Astrocyte (in vitro differentiated cells and primary cell): Measurements from ENCODE around the gene THEM5.

Source experiments
- CTCF ChIP-seq: IDR thresholded peaks from 2 replicates; pipeline ENCODE4 v1.5.1; 2011; ENCODE audit warnings: low read depth, mild to moderate bottlenecking, inconsistent platforms, low read length, moderate library complexity; ENCODE audit not compliant: insufficient read depth
- EZH2 ChIP-seq: IDR thresholded peaks from 2 replicates; pipeline ENCODE4 v1.6.1; 2012; ENCODE audit warnings: mild to moderate bottlenecking, low read length, inconsistent platforms; ENCODE audit not compliant: insufficient read depth

- no peak for TF ChIP-seq CTCF
- TF ChIP-seq EZH2 = no peak
Measured at GRCh38 chr1:151815716-151816327, 37.7 kb downstream of the THEM5 start.
